A549 (cell line): ENCODE data around the gene PDSS2. TPM values are rescaled to one million over a fixed set of nuclear protein-coding genes. Genes with fewer than 3 reads are reported as not detected.
"Not testable (repeated sequence)": the region's sequence is repeated elsewhere in the genome, so short reads cannot be mapped to it uniquely, and the experiment has no call there.

Experiments used
- ATAC-seq, 2 experiments: fragments of 200-7000 bp in 1 of 2; fragments of >200 bp in 1 of 2; cut with Nextera tagmentation in 1 of 2; cut with Tn5 transposase in 1 of 2; 3 replicates each; pipeline versions ENCODE4 v1.8.0 to v1.9.1; 2018 to 2020; ENCODE audit warnings: mild to moderate bottlenecking in 1 of 2, moderate library complexity in 1 of 2
- CTCF ChIA-PET: fragments of 300-600 bp; sonication (Branson Sonifier 250); formaldehyde crosslinking; extraction: SDS; loops from one replicate; lab custom pipeline; 2021; ENCODE audit warnings: antibody characterized with exemption, inconsistent platforms; lab: Yijun Ruan, JAX
- POLR2A ChIA-PET: fragments of 350-600 bp; formaldehyde crosslinking; extraction: SDS; loops from one replicate; lab custom pipeline; 2021; ENCODE audit warnings: antibody characterized with exemption, inconsistent platforms; lab: Yijun Ruan, JAX
- DNase-seq, 2 experiments: peaks; one replicate each; pipeline versions ENCODE4 v3.0.0 to v3.0.0-alpha.2; 2011 to 2016; ENCODE audit warnings: low read depth in 1 of 2, low spot score in 1 of 2
- FAIRE-seq: peaks from 2 replicates; lab custom pipeline; 2011; peaks lifted over from hg19 to GRCh38; lab: Jason Lieb, UNC
- H3K27ac ChIP-seq, 2 experiments: fragments of >200 bp; sonication (Bioruptor Twin); formaldehyde crosslinking; 3 replicates each; pipeline ENCODE4 v1.5.1; 2016 to 2017
- H3K4me1 ChIP-seq: fragments of >200 bp; sonication (Bioruptor Twin); formaldehyde crosslinking; 3 replicates; pipeline ENCODE4 v1.6.1; 2016
- H3K4me2 ChIP-seq: fragments of >200 bp; sonication (Bioruptor Twin); formaldehyde crosslinking; 3 replicates; pipeline ENCODE4 v1.6.1; 2016
- H3K4me3 ChIP-seq: fragments of >200 bp; sonication (Bioruptor Twin); formaldehyde crosslinking; 3 replicates; pipeline ENCODE4 v1.5.1; 2016
- H3K9me3 ChIP-seq: fragments of >200 bp; sonication (Bioruptor Twin); formaldehyde crosslinking; 3 replicates; pipeline ENCODE4 v1.6.1; 2016
- ATOH8 ChIP-seq: fragments of 250-450 bp; sonication (Bioruptor Pico); IDR thresholded peaks from 2 replicates; pipeline ENCODE4 v1.5.0; 2020; ENCODE audit warnings: low read depth, mild to moderate bottlenecking, moderate library complexity
- BCL3 ChIP-seq: fragments of >200 bp; sonication (Bioruptor Twin); formaldehyde crosslinking; IDR thresholded peaks from 3 replicates; pipeline ENCODE4 v1.6.1; 2016
- BHLHE40 ChIP-seq: IDR thresholded peaks from 2 replicates; pipeline ENCODE4 v1.6.1; 2012; ENCODE audit warnings: low read depth, low read length, inconsistent platforms
- EHF ChIP-seq: fragments of 250-450 bp; sonication (Bioruptor Pico); IDR thresholded peaks from 2 replicates; pipeline ENCODE4 v1.5.0; 2020; ENCODE audit warnings: mild to moderate bottlenecking
- ELK1 ChIP-seq: fragments of 150-350 bp; IDR thresholded peaks from 2 replicates; pipeline ENCODE4 v1.6.1; 2014; ENCODE audit warnings: low read depth, mild to moderate bottlenecking, low read length
- EP300 ChIP-seq, 2 experiments: fragments of >200 bp; sonication (Bioruptor Twin); formaldehyde crosslinking; IDR thresholded peaks; 2 replicates in 1 of 2; 3 replicates in 1 of 2; pipeline ENCODE4 v1.6.1; 2016 to 2017
- HES2 ChIP-seq: fragments of >200 bp; sonication (Bioruptor Twin); formaldehyde crosslinking; IDR thresholded peaks from 2 replicates; pipeline ENCODE4 v1.6.1; 2016
- HEYL ChIP-seq: fragments of 250-450 bp; sonication (Bioruptor Pico); IDR thresholded peaks from 2 replicates; pipeline ENCODE4 v1.8.0; 2021; ENCODE audit warnings: mild to moderate bottlenecking, moderate library complexity
- HMGXB4 ChIP-seq: fragments of 250-450 bp; sonication (Bioruptor Pico); IDR thresholded peaks from 2 replicates; pipeline ENCODE4 v1.5.0; 2021; ENCODE audit warnings: mild to moderate bottlenecking, moderate library complexity, borderline replicate concordance
- MYC ChIP-seq: IDR thresholded peaks from 2 replicates; pipeline ENCODE4 v1.6.1; 2012; ENCODE audit warnings: mild to moderate bottlenecking, inconsistent platforms, low read length, improper control_type of control experiment, borderline replicate concordance
- NFE2L2 ChIP-seq: fragments of 150-350 bp; conservative IDR thresholded peaks from 2 replicates; pipeline ENCODE4 v1.6.1; 2014; ENCODE audit warnings: low read length
- NPAS2 ChIP-seq: fragments of 250-450 bp; sonication (Bioruptor Pico); IDR thresholded peaks from 2 replicates; pipeline ENCODE4 v1.8.0; 2022; ENCODE audit warnings: mild to moderate bottlenecking, moderate library complexity, borderline replicate concordance
- PHF8 ChIP-seq: fragments of 200-600 bp; sonication (generic); IDR thresholded peaks from 2 replicates; pipeline ENCODE4 v1.6.1; 2016; ENCODE audit warnings: low read depth, mild to moderate bottlenecking, antibody characterized with exemption, moderate library complexity, borderline replicate concordance
- RAD21 ChIP-seq, 2 experiments: fragments of >200 bp in 1 of 2; sonication (Bioruptor Twin) in 1 of 2; formaldehyde crosslinking in 1 of 2; IDR thresholded peaks in 1 of 2; conservative IDR thresholded peaks in 1 of 2; 2 replicates in 1 of 2; 3 replicates in 1 of 2; pipeline ENCODE4 v1.6.1; 2012 to 2018; ENCODE audit warnings: inconsistent platforms in 1 of 2
- RARB ChIP-seq: fragments of 250-450 bp; sonication (Bioruptor Pico); IDR thresholded peaks from 2 replicates; pipeline ENCODE4 v1.8.0; 2021; ENCODE audit warnings: mild to moderate bottlenecking, moderate library complexity
- SMC3 ChIP-seq: fragments of >200 bp; sonication (Bioruptor Twin); formaldehyde crosslinking; IDR thresholded peaks from 3 replicates; pipeline ENCODE4 v1.6.1; 2018; ENCODE audit warnings: inconsistent platforms
- SREBF2 ChIP-seq: fragments of 450-650 bp; IDR thresholded peaks from 2 replicates; pipeline ENCODE4 v1.6.1; 2014; ENCODE audit warnings: mild to moderate bottlenecking, moderate library complexity
- TP53 ChIP-seq: fragments of 250-450 bp; sonication (Bioruptor Pico); IDR thresholded peaks from 2 replicates; pipeline ENCODE4 v1.5.0; 2021; ENCODE audit warnings: mild to moderate bottlenecking, moderate library complexity
- USF2 ChIP-seq: fragments of 450-650 bp; IDR thresholded peaks from 2 replicates; pipeline ENCODE4 v1.6.1; 2014; ENCODE audit warnings: antibody characterized with exemption
- WGBS: methylation state at CpG from one replicate; pipeline ENCODE4 v1.1.6; 2017; ENCODE audit errors: missing lambda C conversion rate; 5-methylcytosine and 5-hydroxymethylcytosine counted together
- polyA plus RNA-seq, 4 experiments: library from polyadenylated mRNA; depleted of rRNA in 3 of 4; stranded (reverse); fragments of >200 nt; fragmentation: RNase III in 1 of 4; extraction: RNeasy Plus Mini Kit Qiagen cat#74134 plus additional on column Dnase treatment in 1 of 4; gene quantifications; 2 replicates in 3 of 4; 3 replicates in 1 of 4; pipeline ENCODE4 v1.2.3, GENCODE V29; 2011 to 2017

The PDSS2 gene
- polyA plus RNA-seq, 2 of the 4 experiments (the other 2 are of a cell fraction): 7.2 to 17.3 TPM

- 94% methylated on average over 2 of the region's 2 CpGs for WGBS
- H3K4me2 ChIP-seq: no peak overlapping the region
- H3K4me3 ChIP-seq: no peak overlapping the region
- FAIRE-seq (no peak), ATAC-seq (no peak), DNase-seq (no peak)
- H3K9me3 ChIP-seq: no peaks in the 10 kb centered on the region
- TF ChIP-seq ATOH8: no peak
- H3K27ac ChIP-seq: no peak overlapping the region
- no peaks in the 10 kb centered on the region for H3K4me1 ChIP-seq
- POLR2A ChIA-PET: no interaction called here
- CTCF ChIA-PET: no interaction called here
Measured at GRCh38 chr6:107368471-107368870, 90.9 kb downstream of the PDSS2 start.

GRCh38 chr6:107364173-107364572, 95.2 kb downstream of the PDSS2 start:
- DNase-seq, H3K4me2 ChIP-seq, H3K4me3 ChIP-seq, H3K4me1 ChIP-seq, ATAC-seq, CTCF ChIA-PET, POLR2A ChIA-PET, H3K9me3 ChIP-seq, H3K27ac ChIP-seq, FAIRE-seq: not testable (repeated sequence)
- WGBS: 95% methylated on average over 19 of the region's 26 CpGs

GRCh38 chr6:107361753-107362604, 97.4 kb downstream of the PDSS2 start:
- Histone ChIP-seq H3K9me3 (no peaks in the 10 kb centered on the region), H3K4me2 (no peak overlapping the region), H3K4me3 (no peak overlapping the region), H3K27ac (no peak overlapping the region), H3K4me1 (no peaks in the 10 kb centered on the region)
- FAIRE-seq (no peak), ATAC-seq (no peak), DNase-seq (no peak)
- POLR2A ChIA-PET: no interaction called here
- CTCF ChIA-PET: no interaction called here
- 83% methylated on average over 5 of the region's 5 CpGs for WGBS
- TF ChIP-seq SMC3: no peak
- no peak for TF ChIP-seq HES2
- no peak for TF ChIP-seq ATOH8
- no peak for TF ChIP-seq HMGXB4 (CRISPR knock-in tag)
- TF ChIP-seq TP53 (CRISPR knock-in tag): no peak
- TF ChIP-seq EP300 (IDR thresholded peaks at IDR 0.05): no peak
- no peak for TF ChIP-seq EHF (CRISPR knock-in tag)
- no peak for TF ChIP-seq BCL3
- no peak for TF ChIP-seq HEYL (CRISPR knock-in tag)
- TF ChIP-seq RARB: no peak
- TF ChIP-seq NPAS2: no peak
- no peak for TF ChIP-seq MYC
- TF ChIP-seq USF2: no peak
- TF ChIP-seq PHF8: no peak
- no peak for TF ChIP-seq ELK1
- no peak for TF ChIP-seq SREBF2
- TF ChIP-seq BHLHE40: no peak
- TF ChIP-seq RAD21 (conservative IDR thresholded peaks at IDR 0.05 in 1 of 2, IDR thresholded peaks at IDR 0.05 in 1 of 2): no peak
- TF ChIP-seq NFE2L2: no peak
- TF ChIP-seq, all 56 proteins: peak for 0
